OCI-LY1 (cell line): ENCODE results near the gene STAG1.

Experiments used
- EZH2 ChIP-seq: fragments of 200-600 bp; sonication (generic), shearing (Covaris generic); IDR thresholded peaks from 2 replicates; pipeline ENCODE4 v1.8.0; 2017; ENCODE audit warnings: borderline replicate concordance, mixed run types, mild to moderate bottlenecking, antibody characterized with exemption, low read length, moderate library complexity, mixed read lengths
- TF ChIP-seq, protein P1 (sequence below): fragments of 200-600 bp; sonication (generic), shearing (Covaris generic); IDR thresholded peaks from 2 replicates; pipeline ENCODE4 v1.5.1; 2017; ENCODE audit warnings: mild to moderate bottlenecking, antibody characterized with exemption, low read length, moderate library complexity, mixed read lengths

DNA sequence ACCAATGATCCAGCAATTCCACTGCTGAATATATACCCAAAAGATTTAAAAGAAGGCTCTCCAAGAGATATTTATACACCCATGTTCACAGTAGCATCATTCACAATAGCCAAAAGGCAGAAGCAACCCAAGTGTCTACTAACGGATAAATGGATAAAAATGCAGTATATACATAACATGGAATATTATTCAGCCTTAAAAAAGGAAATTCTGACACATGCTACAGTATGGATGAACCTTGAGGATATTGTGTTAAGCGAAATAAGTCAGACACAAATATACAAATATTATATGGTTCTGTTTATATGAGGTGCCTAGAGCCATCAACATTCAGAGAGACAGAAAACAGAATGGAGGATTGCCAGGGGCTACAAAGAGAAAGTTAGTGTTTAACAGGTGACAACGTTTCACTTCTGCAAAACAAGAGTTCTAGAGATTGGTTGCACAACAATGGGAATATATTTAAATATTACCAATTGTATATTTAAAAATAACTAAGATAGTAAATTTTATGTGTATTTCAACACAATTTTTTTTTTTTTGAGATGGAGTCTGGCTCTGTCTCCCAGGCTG lies 69.4 kb downstream of the STAG1 start:
- TF ChIP-seq, protein P1, sequence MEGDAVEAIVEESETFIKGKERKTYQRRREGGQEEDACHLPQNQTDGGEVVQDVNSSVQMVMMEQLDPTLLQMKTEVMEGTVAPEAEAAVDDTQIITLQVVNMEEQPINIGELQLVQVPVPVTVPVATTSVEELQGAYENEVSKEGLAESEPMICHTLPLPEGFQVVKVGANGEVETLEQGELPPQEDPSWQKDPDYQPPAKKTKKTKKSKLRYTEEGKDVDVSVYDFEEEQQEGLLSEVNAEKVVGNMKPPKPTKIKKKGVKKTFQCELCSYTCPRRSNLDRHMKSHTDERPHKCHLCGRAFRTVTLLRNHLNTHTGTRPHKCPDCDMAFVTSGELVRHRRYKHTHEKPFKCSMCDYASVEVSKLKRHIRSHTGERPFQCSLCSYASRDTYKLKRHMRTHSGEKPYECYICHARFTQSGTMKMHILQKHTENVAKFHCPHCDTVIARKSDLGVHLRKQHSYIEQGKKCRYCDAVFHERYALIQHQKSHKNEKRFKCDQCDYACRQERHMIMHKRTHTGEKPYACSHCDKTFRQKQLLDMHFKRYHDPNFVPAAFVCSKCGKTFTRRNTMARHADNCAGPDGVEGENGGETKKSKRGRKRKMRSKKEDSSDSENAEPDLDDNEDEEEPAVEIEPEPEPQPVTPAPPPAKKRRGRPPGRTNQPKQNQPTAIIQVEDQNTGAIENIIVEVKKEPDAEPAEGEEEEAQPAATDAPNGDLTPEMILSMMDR = no peak
- no peak for TF ChIP-seq EZH2
